DND-41 (cell line): ENCODE results near the gene PROM2.

Source experiments
- ATAC-seq: fragments of 200-7000 bp; cut with Tn5 transposase; 3 replicates; pipeline ENCODE4 v1.9.1; 2021; ENCODE audit warnings: low read depth; ENCODE audit not compliant: insufficient read depth
- DNase-seq: peaks from one replicate; pipeline ENCODE4 v3.0.0-alpha.2; 2020
- H2AFZ ChIP-seq: 2 replicates; pipeline ENCODE4 v1.6.0; 2012; ENCODE audit warnings: low read depth, low read length
- H3K27ac ChIP-seq: 2 replicates; pipeline ENCODE4 v1.5.1; 2012; ENCODE audit warnings: low read length, inconsistent platforms
- H3K27me3 ChIP-seq: fragments of 200-600 bp; sonication (generic); 2 replicates; pipeline ENCODE4 v1.6.0; 2012; ENCODE audit warnings: low read length, mild to moderate bottlenecking, inconsistent platforms; ENCODE audit not compliant: insufficient read depth, poor library complexity
- H3K36me3 ChIP-seq: 2 replicates; pipeline ENCODE4 v1.5.1; 2012; ENCODE audit warnings: low read length, inconsistent platforms; ENCODE audit not compliant: insufficient read depth
- H3K4me1 ChIP-seq: 2 replicates; pipeline ENCODE4 v1.5.1; 2012; ENCODE audit warnings: mild to moderate bottlenecking, low read length; ENCODE audit not compliant: insufficient read depth
- H3K4me2 ChIP-seq: 2 replicates; pipeline ENCODE4 v1.6.0; 2012; ENCODE audit warnings: mild to moderate bottlenecking, moderate library complexity, low read length, inconsistent platforms; ENCODE audit not compliant: insufficient read depth
- H3K4me3 ChIP-seq, 2 experiments: fragments of 200-600 bp in 1 of 2; shearing (Covaris generic) in 1 of 2; 2 replicates each; pipeline ENCODE4 v1.5.1; 2012 to 2016; ENCODE audit warnings: inconsistent platforms in 2 of 2, low read length in 2 of 2, mild to moderate bottlenecking in 2 of 2, low read depth in 1 of 2, moderate library complexity in 1 of 2
- H3K79me2 ChIP-seq: 2 replicates; pipeline ENCODE4 v1.6.0; 2012; ENCODE audit warnings: low read length, inconsistent platforms; ENCODE audit not compliant: insufficient read depth
- H3K9ac ChIP-seq: 2 replicates; pipeline ENCODE4 v1.6.0; 2012; ENCODE audit warnings: low read depth, mild to moderate bottlenecking, inconsistent platforms, low read length, moderate library complexity
- H3K9me3 ChIP-seq: 2 replicates; pipeline ENCODE4 v1.5.1; 2012; ENCODE audit warnings: low read length, moderate library complexity, mild to moderate bottlenecking, inconsistent platforms; ENCODE audit not compliant: insufficient read depth, severe bottlenecking
- H4K20me1 ChIP-seq: 2 replicates; pipeline ENCODE4 v1.6.0; 2012; ENCODE audit warnings: low read length; ENCODE audit not compliant: insufficient read depth
- CTCF ChIP-seq: IDR thresholded peaks from 2 replicates; pipeline ENCODE4 v1.5.1; 2012; ENCODE audit warnings: borderline replicate concordance, low read length, moderate library complexity, mild to moderate bottlenecking; ENCODE audit not compliant: poor library complexity, severe bottlenecking; ENCODE audit errors: extremely low read depth
- EZH2 ChIP-seq: IDR thresholded peaks from 3 replicates; pipeline ENCODE4 v1.6.1; 2012; ENCODE audit warnings: borderline replicate concordance, low read depth, mild to moderate bottlenecking, moderate library complexity, low read length, inconsistent platforms; ENCODE audit not compliant: severe bottlenecking

Gene PROM2

GRCh38 chr2:95318431-95319220, 44.4 kb downstream of the PROM2 start:
- no peaks in the 10 kb centered on the region for H3K9me3 ChIP-seq
- H3K36me3 ChIP-seq, result no peaks in the 10 kb centered on the region
- H3K27me3 ChIP-seq, result no peaks in the 10 kb centered on the region
- H3K79me2 ChIP-seq, result no peaks in the 10 kb centered on the region
- ATAC-seq, result no peak
- DNase-seq, result no peak
- H2AFZ ChIP-seq, result no peak overlapping the region
- no peak overlapping the region for H3K4me2 ChIP-seq
- H3K4me3 ChIP-seq, result no peak overlapping the region
- no peak for TF ChIP-seq EZH2
- TF ChIP-seq CTCF, result no peak
- peaks cover 34% of the 10 kb centered on the region for H3K4me1 ChIP-seq
- no peaks in the 10 kb centered on the region for H4K20me1 ChIP-seq
- 0 out of 2 replicates have a peak overlapping the region, but pooled peaks have one; percentile 25 for H3K27ac ChIP-seq
- H3K9ac ChIP-seq, result 0 out of 2 replicates have a peak overlapping the region, but pooled peaks have one; percentile 44

- H3K27ac ChIP-seq, result no peak overlapping the region
- no peak overlapping the region for H3K9ac ChIP-seq
- ATAC-seq, result no peak
- H3K36me3 ChIP-seq, result no peaks in the 10 kb centered on the region
- TF ChIP-seq CTCF, result no peak
- TF ChIP-seq EZH2, result no peak
- H3K9me3 ChIP-seq, result no peaks in the 10 kb centered on the region
- no peak for DNase-seq
- no peaks in the 10 kb centered on the region for H3K79me2 ChIP-seq
- H2AFZ ChIP-seq, result no peak overlapping the region
- no peaks in the 10 kb centered on the region for H4K20me1 ChIP-seq
- H3K4me1 ChIP-seq, result peaks cover 30% of the 10 kb centered on the region
- no peak overlapping the region for H3K4me2 ChIP-seq
- no peaks in the 10 kb centered on the region for H3K27me3 ChIP-seq
- no peak overlapping the region for H3K4me3 ChIP-seq
These were observed 45.5 kb downstream of the PROM2 start for GRCh38 chr2:95319481-95320343.

GRCh38 chr2:95320344-95320712, 46.1 kb downstream of the PROM2 start:
- DNase-seq, result no peak
- no peak overlapping the region for H3K4me2 ChIP-seq
- no peak overlapping the region for H3K4me3 ChIP-seq
- H3K27me3 ChIP-seq, result no peaks in the 10 kb centered on the region
- no peaks in the 10 kb centered on the region for H3K79me2 ChIP-seq
- peaks cover 24% of the 10 kb centered on the region for H3K4me1 ChIP-seq
- no peaks in the 10 kb centered on the region for H4K20me1 ChIP-seq
- H3K36me3 ChIP-seq, result no peaks in the 10 kb centered on the region
- TF ChIP-seq EZH2 (no peak), CTCF (no peak)
- H2AFZ ChIP-seq, result no peak overlapping the region
- ATAC-seq, result no peak
- H3K27ac ChIP-seq, result no peak overlapping the region
- no peak overlapping the region for H3K9ac ChIP-seq
- H3K9me3 ChIP-seq, result no peaks in the 10 kb centered on the region
